OCI-LY1 (cell line): ENCODE data around the gene SLC35A5.

Experiments used
- H2AFZ ChIP-seq: fragments of 200-600 bp; sonication (generic), shearing (Covaris generic); 2 replicates; pipeline ENCODE4 v1.6.0; 2014; ENCODE audit warnings: antibody characterized with exemption, mild to moderate bottlenecking, low read length
- H3F3A ChIP-seq: fragments of 200-600 bp; sonication (generic), shearing (Covaris generic); 2 replicates; pipeline ENCODE4 v1.6.0; 2014; ENCODE audit warnings: mild to moderate bottlenecking, antibody characterized with exemption, low read length, moderate library complexity; ENCODE audit not compliant: insufficient read depth
- H3K27ac ChIP-seq: fragments of 200-600 bp; sonication (generic); 2 replicates; pipeline ENCODE4 v1.5.1; 2014; ENCODE audit warnings: low read length, mixed run types, mild to moderate bottlenecking, low read depth; ENCODE audit not compliant: poor library complexity, severe bottlenecking
- H3K27me3 ChIP-seq: fragments of 200-600 bp; sonication (generic); 2 replicates; pipeline ENCODE4 v1.6.0; 2014; ENCODE audit warnings: antibody characterized with exemption, mild to moderate bottlenecking, low read length, moderate library complexity; ENCODE audit not compliant: insufficient read depth
- H3K36me3 ChIP-seq: fragments of 200-600 bp; sonication (generic); 2 replicates; pipeline ENCODE4 v1.6.1; 2014; ENCODE audit warnings: mild to moderate bottlenecking, antibody characterized with exemption, low read length, moderate library complexity, mixed read lengths; ENCODE audit not compliant: insufficient read depth
- H3K4me1 ChIP-seq: fragments of 200-600 bp; sonication (generic); 2 replicates; pipeline ENCODE4 v1.5.1; 2014; ENCODE audit warnings: mild to moderate bottlenecking, low read length, moderate library complexity; ENCODE audit not compliant: insufficient read depth, severe bottlenecking
- H3K4me2 ChIP-seq: fragments of 200-600 bp; sonication (generic), shearing (Covaris generic); 2 replicates; pipeline ENCODE4 v1.6.1; 2014; ENCODE audit warnings: low read length
- H3K4me3 ChIP-seq: fragments of 200-600 bp; sonication (generic); 2 replicates; pipeline ENCODE4 v1.5.1; 2014; ENCODE audit warnings: low read length, low read depth, mild to moderate bottlenecking, mixed read lengths; ENCODE audit not compliant: poor library complexity, severe bottlenecking
- H3K79me2 ChIP-seq: fragments of 200-600 bp; shearing (Covaris generic); 2 replicates; pipeline ENCODE4 v1.6.1; 2016; ENCODE audit warnings: mixed run types, low read length, mixed read lengths; ENCODE audit not compliant: insufficient read depth
- H3K9ac ChIP-seq: fragments of 200-600 bp; sonication (generic), shearing (Covaris generic); 2 replicates; pipeline ENCODE4 v1.6.1; 2014; ENCODE audit warnings: mild to moderate bottlenecking, low read length, mixed read lengths
- H3K9me2 ChIP-seq: fragments of 200-600 bp; sonication (generic), shearing (Covaris generic); 2 replicates; pipeline ENCODE4 v1.6.1; 2014; ENCODE audit warnings: low read depth, mild to moderate bottlenecking, low read length, mixed read lengths
- H3K9me3 ChIP-seq: fragments of 200-600 bp; shearing (Covaris generic); 2 replicates; pipeline ENCODE4 v1.6.1; 2014; ENCODE audit warnings: low read length, mixed read lengths
- H4K20me1 ChIP-seq: fragments of 200-600 bp; sonication (generic), shearing (Covaris generic); 2 replicates; pipeline ENCODE4 v1.6.0; 2016; ENCODE audit warnings: mild to moderate bottlenecking, low read length; ENCODE audit not compliant: insufficient read depth
- EZH2 ChIP-seq: fragments of 200-600 bp; sonication (generic), shearing (Covaris generic); IDR thresholded peaks from 2 replicates; pipeline ENCODE4 v1.8.0; 2017; ENCODE audit warnings: borderline replicate concordance, mixed run types, mild to moderate bottlenecking, antibody characterized with exemption, low read length, moderate library complexity, mixed read lengths
- TF ChIP-seq, protein P1 (sequence below): fragments of 200-600 bp; sonication (generic), shearing (Covaris generic); IDR thresholded peaks from 2 replicates; pipeline ENCODE4 v1.5.1; 2017; ENCODE audit warnings: mild to moderate bottlenecking, antibody characterized with exemption, low read length, moderate library complexity, mixed read lengths

Gene SLC35A5

DNA sequence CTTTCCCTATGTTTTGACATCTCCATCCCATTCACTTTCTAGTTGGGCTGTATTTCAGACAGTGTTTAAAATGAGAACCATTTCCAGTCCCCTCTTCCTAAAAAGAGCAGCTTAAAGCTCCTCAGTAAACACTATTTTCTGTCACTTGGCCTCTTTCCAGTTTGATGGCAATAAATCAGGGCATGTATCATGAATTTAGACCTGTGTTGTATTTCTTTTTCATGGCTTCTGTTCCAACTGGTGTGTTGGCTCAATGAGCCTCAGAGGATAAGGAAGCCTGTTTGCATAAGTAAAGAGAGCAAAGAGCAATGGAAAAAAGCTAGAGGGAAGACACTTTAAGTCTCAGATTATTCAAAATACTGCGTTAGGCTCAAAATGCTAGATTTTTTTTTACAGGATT is 71.9 kb downstream of the SLC35A5 start:
- Histone ChIP-seq H3K79me2 (no peaks in the 10 kb centered on the region), H3K4me2 (no peak overlapping the region), H3K27ac (no peak overlapping the region), H3K27me3 (no peaks in the 10 kb centered on the region), H4K20me1 (no peaks in the 10 kb centered on the region), H3K36me3 (no peaks in the 10 kb centered on the region), H3K4me1 (no peaks in the 10 kb centered on the region), H3F3A (no peaks in the 10 kb centered on the region), H2AFZ (no peak overlapping the region), H3K9me2 (no peaks in the 10 kb centered on the region), H3K4me3 (no peak overlapping the region), H3K9me3 (no peaks in the 10 kb centered on the region), H3K9ac (no peak overlapping the region)
- TF ChIP-seq, protein P1, sequence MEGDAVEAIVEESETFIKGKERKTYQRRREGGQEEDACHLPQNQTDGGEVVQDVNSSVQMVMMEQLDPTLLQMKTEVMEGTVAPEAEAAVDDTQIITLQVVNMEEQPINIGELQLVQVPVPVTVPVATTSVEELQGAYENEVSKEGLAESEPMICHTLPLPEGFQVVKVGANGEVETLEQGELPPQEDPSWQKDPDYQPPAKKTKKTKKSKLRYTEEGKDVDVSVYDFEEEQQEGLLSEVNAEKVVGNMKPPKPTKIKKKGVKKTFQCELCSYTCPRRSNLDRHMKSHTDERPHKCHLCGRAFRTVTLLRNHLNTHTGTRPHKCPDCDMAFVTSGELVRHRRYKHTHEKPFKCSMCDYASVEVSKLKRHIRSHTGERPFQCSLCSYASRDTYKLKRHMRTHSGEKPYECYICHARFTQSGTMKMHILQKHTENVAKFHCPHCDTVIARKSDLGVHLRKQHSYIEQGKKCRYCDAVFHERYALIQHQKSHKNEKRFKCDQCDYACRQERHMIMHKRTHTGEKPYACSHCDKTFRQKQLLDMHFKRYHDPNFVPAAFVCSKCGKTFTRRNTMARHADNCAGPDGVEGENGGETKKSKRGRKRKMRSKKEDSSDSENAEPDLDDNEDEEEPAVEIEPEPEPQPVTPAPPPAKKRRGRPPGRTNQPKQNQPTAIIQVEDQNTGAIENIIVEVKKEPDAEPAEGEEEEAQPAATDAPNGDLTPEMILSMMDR = no peak
- no peak for TF ChIP-seq EZH2

- Histone ChIP-seq H3K4me2 (no peak overlapping the region), H3K4me3 (no peak overlapping the region), H3K9me3 (no peaks in the 10 kb centered on the region), H3K79me2 (no peaks in the 10 kb centered on the region), H3K9me2 (no peaks in the 10 kb centered on the region), H3K4me1 (no peaks in the 10 kb centered on the region), H3K36me3 (no peaks in the 10 kb centered on the region), H3F3A (no peaks in the 10 kb centered on the region), H3K27ac (no peak overlapping the region), H3K27me3 (no peaks in the 10 kb centered on the region), H3K9ac (no peak overlapping the region), H4K20me1 (no peaks in the 10 kb centered on the region), H2AFZ (no peak overlapping the region)
- TF ChIP-seq, protein P1 = no peak
- no peak for TF ChIP-seq EZH2
Measured at GRCh38 chr3:112634786-112635541, 73.1 kb downstream of the SLC35A5 start.
